Hematopoietic multipotent progenitor cell treated with erythropoietin and hydrocortisone succinate and interleukin-3 and kit ligand, for 8 days (in vitro differentiated cells): ENCODE measurements around the gene STK32A.
"Not testable (repeated sequence)": the region's sequence is repeated elsewhere in the genome, so short reads cannot be mapped to it uniquely, and the experiment has no call there.

Experiments
- DNase-seq: peaks from one replicate; pipeline ENCODE4 v3.0.0-alpha.2; 2015

Gene STK32A

DNA sequence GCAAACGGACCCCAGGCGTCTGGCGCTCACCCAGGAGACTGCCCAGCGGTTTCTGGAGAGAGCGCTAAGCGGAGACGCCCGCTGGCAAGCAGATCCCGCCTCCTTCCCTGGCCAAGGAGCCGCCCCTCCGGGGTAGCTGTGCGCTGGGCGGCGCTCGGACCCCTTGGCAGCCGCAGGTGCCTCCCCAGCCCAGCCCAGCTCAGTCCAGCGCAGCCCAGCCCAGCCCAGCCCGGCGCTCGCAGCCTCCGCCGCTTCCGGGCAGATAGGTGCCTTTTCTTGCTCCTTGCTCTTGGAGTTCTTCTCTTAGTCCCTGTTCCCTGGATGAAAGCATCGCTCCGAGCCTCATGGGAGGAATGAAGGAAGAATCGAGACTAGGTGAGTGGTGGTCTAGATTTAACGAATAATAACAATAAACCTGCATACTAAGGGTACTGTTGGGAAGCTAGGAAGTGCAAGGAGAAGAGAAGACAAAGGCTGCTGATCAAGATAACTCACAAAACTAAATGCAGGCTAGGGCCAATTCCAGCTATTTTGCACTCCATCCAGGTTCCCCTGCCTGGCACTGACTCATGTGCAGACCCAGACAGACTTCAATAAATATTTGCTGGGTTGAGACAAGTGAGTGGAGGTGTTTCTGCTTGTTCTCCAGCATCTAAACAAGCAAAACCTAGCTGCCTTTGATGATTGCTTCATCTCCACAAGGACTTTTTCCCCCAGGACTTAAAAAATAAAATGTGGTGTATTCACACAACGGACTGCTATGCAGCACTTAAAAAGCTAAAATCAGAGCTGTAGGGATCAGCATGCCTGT lies at the start of gene STK32A:
Gene STK32A, plus strand, starts transcription at position 202 of the 811 bp plus-strand sequence. CDS start 4,609 bp downstream, outside the sequence.
- DNase-seq: no peak

DNA sequence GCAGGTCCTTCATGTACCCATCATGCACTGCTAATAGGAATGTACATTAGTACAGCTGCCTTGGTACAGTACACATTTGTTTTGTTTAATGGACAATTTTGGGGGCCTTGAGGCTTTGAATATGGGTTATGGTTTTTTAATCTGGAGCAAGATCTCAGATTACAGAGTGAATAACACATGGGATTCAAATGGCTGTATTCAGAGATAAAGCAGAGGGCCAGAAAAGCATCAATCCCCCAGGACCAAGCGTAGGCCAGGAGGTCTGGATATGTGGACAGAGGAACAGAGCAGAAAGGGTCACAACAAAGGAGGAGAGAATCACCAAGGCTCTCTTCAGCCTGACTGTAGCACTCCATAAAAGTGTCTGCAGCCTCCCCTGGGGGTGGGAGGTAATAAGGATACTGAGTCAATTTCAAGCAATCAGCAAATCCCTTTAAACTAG lies 47.7 kb upstream of the STK32A start:
- DNase-seq: no peak

DNA sequence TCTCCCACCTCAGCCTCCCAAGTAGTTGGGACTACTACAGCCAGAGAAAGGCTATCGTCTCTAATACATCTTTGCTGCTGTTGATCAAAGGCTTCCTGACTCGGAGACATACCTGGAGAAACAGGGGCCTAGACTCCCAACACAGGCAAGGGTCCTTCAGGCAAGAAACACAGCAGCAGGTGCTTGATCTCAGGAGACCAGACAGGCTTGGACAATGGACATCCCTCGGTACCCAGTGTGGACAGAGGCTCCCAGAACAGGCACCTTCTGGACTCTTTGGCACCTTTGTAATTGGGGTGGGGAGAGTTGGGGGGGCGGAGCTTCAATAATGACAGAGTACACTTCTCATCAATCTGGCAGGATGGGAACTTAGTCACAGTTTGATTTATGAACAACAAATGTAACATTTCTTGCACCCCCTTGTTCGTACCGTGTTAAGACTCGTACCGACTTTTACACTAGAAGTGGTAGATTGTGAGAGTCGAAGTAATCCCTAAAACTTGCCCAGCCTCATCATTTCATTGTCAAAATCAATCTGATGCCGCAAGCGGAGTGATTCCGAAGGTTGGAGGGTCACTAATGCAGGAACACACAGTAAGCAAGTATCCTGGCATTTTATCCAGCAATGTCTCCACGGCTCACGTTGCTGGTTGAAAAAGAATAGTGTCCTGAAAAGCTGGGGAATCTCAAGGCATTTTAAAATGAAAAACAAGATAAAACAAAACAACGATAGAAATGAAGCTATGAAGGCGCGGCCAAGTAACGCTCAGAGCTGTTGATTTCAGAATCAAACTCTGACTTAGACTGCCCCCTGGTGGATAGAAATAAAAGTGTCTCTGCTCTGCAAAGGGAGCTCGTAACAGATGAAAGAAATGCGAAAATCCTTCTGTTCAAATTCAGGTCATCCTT lies 46.4 kb upstream of the STK32A start:
- DNase-seq: peak; percentile 64

DNA sequence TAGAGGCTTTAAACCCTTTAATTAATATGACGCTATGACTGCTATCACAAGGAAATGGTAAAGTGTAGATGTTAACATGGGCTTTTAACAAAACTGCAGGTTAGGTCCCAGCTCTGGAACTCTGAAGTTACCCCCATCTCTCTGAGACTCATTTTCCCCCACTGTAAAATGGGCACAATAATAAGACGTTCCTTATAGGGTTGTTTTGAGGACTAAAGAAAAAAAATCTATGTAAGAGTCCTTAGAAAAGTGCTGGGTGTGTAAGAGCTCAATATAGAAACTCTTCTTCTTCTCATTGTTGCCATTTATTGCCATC lies 45.8 kb upstream of the STK32A start:
- no peak for DNase-seq

DNA sequence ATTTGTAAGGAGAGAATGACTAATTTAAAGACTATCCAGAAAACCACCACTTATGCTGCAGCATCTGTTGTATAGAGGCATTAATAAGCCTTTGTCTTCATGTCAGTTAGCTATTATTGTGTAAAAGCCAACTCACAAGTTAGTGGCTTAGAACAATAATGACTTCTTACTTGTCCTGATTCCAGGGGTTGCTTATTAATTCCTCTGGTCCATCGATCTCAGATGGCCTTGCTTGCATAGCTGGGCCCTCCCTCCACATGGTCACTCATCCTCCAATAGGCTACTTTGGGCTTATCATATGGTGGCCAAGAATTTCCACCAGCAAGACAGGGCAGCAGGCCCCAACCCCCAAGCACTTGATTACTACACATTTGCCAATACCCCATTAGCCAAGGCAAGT lies 44.5 kb upstream of the STK32A start:
- DNase-seq: no peak

DNA sequence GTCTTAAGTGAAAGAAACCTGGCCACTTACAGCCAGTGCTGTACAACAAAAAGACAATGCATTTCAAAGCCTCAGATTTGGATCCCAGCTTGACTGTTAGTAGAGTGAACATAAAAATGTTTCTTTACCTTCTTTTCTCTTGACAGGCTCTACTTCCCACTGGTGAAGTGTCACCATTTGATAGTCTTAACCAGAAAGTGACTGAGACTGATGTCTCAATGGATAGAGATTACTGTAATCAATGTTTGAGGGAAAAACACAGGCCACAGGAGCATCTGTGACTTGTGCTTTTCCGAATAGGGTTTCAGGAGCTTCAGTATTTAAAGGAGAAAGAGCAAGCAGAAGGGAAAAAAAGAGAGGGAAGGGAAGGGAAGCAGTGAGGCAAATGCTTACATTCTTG lies 41.7 kb upstream of the STK32A start:
- no peak for DNase-seq

DNA sequence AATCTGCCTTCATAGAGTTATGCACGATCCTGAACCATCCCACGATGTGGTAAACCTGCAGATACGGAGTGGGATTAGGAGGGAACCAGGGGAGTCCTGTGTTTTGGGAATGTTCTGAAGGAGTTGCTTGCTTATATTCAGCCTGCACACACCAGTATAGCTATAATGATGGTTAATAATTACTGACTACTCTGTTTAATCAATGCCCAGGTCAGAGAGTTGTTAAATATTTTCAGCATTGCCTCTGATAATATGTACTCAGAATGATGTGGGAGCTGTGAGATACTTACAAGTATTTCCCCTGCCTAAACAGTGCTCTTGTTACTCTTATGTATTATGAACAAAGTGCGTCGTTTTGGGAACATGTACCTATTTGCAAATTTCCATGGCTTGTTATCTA lies 34.8 kb upstream of the STK32A start:
- DNase-seq: no peak

DNA sequence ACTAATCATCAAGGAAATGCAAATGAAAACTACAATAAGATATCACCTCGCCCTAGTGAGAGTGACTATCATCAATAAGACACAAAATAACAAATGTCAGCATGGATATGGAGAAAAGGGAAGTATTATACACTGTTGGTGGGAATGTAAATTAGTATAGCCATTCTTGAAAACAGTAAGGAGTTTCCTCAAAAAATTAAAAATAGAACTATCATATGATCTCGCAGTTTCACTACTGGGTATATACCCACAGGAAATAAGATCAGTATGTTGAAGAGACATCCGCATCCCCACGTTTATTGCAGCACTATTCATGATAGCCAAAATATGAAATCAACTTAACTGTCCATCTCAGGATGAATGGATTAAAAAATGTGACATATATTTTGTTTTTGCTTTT lies 31.6 kb upstream of the STK32A start:
- DNase-seq: no peak

DNA sequence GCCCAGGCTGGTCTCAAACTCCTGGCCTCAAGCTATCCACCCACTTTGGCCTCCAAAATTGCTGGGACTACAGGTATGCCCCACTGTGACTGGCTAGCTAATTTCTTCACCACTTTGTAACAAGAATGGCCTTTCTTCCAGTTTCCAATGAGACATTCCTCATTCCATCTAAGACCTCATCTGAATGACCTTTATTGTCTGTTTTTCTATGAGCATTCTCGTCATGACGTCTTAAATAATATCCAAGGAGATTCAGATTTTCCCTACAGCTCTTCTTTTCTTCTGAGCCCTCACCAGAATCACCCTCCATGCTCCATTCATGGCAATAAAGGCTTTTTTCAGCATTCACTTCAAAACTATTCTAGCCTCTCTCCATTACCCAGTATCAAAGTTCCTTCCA lies 30.2 kb upstream of the STK32A start:
- DNase-seq: no peak

DNA sequence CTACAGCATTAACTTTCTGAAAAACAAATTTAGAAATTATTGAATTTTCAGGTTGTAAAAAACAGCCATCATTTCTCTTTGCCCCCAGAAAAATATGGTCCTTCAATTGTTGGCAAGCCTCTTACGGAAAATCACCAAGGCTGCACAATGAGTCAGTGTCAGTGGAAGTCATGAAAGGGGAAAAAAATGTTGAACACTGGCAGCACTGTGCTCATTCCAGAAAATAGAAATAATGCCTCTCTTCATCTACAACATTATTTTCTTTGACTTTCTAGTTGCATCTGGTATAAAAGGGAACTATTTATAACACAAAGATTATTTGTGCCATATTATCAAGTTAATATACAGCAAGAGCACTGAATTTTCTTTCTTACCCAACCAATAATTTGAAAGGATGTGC lies 26.7 kb upstream of the STK32A start:
- no peak for DNase-seq

DNA sequence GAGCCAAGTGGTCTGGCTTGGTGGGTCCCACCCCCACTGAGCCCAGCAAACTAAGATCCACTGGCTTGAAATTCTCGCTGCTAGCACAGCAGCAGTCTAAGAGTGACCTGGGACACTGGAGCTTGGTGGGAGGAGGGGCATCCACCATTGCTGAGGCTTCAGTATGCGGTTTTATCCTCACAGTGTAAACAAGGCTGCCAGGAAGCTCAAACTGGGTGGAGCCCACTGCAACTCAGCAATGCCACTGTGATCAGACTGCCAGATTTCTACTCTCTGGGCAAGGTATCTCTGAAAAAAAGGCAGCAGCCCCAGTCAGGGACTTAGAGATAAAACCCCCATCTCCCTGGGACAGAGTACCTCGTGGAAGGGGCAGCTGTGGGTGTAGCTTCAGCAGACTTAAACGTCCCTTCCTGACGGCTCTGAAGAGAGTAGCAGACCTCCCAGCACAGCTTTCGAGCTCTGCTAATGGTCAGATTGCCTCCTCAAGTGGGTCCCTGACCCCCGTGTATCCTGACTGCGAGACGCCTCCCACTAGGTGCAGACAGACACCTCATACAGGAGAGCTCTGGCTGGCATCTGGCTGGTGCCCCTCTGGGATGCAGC lies 18.2 kb upstream of the STK32A start:
- DNase-seq: peak; percentile 90

DNA sequence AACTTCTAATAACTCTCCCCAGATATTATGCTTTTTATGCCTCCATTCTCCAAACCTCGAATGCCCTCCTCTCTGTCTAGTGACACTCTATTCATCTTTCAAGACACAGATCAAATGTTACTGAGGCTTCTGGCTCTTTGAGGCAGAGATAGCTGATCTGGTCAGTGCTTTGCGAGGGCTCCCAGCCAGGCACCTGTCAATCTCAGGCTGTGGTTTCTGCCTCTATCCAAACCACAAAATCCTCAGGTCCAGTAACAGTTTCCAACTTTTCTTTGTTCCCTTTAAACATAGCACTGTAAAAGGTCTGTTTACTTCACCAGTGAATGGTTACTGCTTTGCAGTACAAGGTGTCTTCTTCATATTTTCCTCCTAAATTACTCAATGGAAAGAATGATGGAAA lies 11.5 kb upstream of the STK32A start:
- peak; percentile 9 for DNase-seq

DNA sequence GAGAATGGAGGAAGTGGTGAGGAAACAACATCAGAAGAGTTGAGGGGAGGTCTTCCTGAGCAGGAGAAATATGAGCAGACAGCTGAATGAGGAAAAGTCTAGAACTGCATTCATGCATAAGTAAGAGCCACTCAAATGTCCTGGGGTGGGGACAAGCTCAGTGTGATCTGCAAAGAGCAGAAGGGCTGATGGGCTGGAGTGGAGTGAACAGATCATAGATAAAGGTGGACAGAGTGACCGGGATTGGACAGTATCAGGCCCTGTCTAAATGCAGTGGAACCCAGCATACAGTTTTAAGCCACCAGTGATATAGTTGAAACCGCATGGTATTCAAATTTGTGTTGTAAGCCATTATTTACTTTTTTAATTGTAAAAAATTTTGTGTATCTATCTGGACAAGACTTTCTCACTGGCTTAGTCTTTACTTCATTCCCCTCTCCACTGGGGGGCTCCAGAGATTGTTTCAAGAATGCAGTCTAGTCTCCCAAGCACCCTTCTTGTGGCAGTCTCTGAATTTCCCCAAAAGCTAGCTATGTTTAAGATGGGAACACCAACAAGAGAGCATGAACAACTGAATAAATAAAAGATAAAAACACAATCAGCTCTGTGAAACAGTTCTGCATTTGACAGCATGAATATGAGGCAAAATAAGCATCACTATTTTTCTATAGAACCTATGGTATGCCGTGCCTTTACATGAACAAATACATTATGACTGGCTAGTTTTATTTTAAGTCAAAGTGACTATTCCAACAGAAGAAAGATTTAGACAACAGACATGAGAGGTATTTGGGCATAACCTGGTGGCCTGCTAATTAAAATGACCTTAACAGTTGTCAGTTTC lies 10.7 kb upstream of the STK32A start:
- peak; percentile 38 for DNase-seq

DNA sequence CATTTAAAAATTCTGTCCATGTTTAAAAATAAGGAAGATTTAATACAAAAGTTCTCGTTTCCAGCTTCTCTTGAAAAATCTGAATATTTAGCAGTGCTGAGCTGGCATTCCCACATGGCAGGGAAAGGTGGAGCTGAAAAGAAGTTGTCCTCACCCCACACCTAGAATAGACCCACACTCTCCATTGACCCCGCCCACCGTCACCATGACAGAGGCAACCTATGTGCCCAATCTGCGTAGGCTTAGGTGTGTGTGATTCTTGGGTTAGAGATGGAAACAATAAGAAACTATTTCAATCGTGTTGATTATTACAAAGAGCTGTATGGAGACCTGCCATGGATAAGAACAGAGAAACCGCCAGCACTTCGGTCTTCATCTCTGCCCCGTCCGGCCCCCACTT lies 8.9 kb upstream of the STK32A start:
- no peak for DNase-seq

DNA sequence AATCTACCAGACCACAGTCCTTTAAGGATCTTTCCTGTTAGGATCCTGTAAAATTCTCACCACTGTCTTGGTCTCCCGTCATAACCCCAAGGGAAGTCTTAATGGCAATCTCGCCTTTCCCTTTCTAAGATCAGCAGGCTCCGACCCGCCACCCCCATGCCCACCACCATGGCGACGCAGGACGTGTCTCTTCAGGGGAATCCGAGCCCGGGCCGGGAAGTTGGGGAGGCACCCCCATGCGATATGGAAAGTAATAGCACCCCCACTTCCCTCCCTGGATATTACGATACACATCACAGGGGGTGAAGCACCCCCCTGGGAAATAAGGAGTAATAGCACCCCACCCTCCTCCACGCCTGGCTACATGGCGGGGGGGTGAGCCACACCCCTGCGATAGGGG lies 8.3 kb upstream of the STK32A start:
- DNase-seq: no peak

DNA sequence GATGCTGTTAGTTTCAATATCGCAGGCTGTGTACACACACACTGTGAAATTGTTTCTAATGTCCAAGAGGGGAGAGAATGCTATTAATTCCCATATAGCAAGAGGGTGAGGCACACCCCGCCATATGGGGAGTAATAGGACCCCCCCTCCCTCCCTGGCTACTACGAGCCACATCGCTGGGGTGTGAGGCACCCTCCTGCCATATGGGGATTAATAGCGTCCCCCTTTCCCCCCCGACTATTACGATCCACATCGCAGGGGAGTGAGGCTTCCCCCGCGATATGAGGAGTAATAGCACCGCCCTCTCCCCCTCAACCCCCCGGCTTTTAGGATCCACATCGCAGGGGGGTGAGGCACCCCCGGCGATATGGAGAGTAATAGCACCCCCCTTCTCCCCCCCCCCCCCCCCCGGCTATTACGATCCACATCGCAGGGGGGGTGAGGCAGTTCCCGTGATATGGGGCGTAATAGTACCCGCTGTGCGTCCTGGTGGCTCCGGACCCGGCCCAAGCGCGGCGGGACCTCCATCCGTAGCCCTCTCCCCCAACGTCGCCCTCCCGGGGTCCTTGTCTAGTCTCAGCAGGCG lies 494 bp upstream of the STK32A start:
- no peak for DNase-seq

DNA sequence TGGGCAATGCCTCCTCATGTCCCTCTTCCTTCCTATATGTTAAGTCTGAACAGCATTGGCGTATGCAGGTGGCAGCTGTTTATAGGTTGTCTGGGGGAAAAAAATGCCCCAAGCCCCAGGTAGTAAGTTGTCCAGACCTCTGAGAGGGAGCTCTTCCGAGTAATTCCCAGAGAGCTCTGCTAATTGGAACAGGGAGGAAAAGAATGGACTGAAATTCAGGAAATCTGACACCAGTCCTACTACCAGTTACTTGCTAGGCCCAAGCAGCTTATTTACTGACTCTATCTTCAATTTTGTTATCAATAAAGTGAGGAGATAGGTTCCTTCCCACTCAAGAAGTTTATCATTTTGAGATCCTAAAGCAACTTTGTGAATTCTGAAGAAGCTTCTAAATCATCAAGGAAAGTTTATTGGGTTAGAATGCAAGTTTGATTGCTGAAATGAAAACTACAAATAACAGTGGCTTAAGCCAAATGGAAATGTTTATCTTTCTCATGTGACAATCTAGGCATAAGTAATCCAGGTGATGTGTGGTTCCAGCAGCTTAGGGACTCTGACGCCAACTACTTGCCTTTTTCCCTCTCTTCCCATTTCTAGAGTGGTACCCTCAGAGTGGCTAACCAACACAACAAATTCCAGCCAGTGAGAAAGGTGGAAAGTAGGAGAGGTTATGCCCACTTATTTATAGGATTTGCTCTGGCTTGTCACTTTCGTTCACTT lies 5.6 kb downstream of the STK32A start:
- DNase-seq: no peak

DNA sequence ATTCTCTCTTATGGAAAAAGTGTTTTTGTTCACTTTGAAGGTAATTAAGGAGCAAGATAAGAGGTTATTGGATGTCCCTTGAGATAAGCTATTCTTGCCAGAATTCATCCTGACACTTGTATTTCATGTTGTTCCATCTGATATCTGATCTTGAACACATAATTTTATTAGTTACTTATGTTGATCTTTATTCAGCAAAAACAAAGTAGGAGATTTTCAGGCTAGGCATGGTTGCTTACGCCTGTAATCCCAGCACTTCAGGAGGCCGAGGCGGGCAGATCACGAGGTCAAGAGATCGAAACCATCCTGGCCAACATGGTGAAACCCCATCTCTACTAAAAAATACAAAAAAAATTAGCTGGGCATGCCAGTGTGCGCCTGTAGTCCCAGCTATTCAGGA lies 8.4 kb downstream of the STK32A start:
- not testable (repeated sequence) for DNase-seq

DNA sequence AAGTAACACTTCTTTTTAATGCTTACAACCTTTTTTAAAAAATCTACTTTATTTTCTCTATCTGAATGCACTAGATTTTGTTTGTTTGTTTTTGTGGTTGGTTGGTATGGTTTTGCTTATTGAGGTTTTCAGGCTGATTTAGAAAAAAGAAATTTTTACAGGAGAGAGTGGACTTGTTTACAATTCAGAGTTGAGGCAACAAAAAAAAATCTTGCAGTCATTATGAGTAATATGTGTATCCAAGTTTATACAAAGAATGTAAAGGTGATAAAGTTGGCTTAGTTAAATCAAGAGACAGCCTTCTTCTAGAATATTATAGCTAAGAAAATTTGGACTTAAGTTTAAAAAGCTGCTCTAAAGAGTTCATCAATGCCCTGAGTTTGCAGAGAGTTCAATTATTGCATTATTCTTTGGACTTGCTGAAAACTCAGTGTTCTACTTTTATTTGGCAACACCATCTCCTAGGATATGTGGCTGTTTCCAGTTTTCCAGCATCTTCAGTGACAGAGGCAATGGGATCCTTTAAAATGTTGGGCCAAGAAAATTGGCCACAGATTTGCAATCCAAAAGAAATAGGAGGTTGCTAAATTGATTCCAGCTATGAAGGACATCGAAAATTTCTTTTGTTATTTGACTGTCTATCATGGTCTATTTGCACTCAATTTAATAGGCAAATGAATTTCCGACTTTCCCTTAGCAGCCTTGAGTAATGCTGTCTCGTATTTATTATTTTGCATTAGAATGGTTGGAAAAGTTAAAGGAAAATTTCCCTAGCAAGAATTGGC lies 10.7 kb downstream of the STK32A start:
- DNase-seq: no peak

DNA sequence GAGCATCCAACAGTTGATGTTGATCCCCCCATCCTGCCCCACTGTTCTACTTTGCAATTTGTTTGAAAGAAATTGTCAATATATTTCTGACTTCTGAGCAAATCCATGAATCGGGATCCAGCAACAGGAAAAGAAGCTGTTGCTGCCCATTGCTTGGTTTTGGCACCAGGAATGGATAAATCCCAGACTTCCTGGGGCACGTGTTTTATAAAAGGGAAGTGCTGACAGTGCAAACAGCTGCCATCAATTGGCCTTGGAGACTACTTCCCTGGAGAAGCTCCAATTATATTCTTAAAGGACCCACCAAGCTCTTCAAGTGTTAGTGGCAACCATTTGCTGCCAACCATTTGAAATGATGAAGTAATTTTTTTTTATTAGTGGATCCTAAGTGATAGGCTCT lies 13.7 kb downstream of the STK32A start:
- no peak for DNase-seq

DNA sequence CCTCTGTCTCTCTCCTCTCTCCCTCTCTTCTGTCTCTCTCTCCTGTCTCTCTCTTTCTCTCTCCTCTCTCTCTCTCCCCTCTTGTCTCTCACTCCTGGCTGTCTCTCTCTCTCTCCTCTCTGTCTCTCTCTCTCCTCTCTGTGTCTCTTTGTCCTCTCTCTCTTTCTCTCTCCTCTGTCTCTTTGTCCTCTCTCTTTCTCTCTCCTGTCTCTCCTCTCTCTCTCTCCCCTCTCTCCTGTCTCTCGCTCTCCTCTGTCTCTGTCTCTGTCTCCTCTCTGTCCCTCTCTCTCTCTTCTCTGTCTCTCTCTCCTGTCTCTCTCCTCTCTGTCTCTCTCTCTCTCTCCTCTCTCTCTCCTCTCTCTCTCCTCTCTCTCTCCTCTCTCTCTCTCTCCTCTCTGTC lies 25.0 kb downstream of the STK32A start:
- DNase-seq: no peak
